Peyer's patch (tissue), 4 donors: ENCODE results near the gene TRIM26. TPM values are rescaled to one million over a fixed set of nuclear protein-coding genes. Genes with fewer than 3 reads are reported as not detected.

Experiments
- DNase-seq, 3 donors: peaks; one replicate each; pipeline ENCODE4 v3.0.0-alpha.2; 2017 to 2019
- H3K27ac ChIP-seq, 4 donors: fragments of 200-600 bp; sonication (generic); one replicate each; pipeline ENCODE4 v1.5.1; 2016 to 2019
- H3K27me3 ChIP-seq, 2 donors: fragments of 200-600 bp; sonication (generic); one replicate each; pipeline ENCODE4 v1.5.1; 2019
- H3K36me3 ChIP-seq, 3 donors: fragments of 200-600 bp; sonication (generic); one replicate each; pipeline ENCODE4 v1.5.1; 2016 to 2019
- H3K4me1 ChIP-seq, 4 donors: fragments of 200-600 bp; sonication (generic); one replicate each; pipeline ENCODE4 v1.5.1; 2016 to 2019
- H3K4me3 ChIP-seq, 4 donors: fragments of 200-600 bp; sonication (generic); 1 replicate in 3 of 4; 2 replicates in 1 of 4; pipeline ENCODE4 v1.5.1; 2016 to 2019; ENCODE audit warnings: mild to moderate bottlenecking in 1 of 4
- H3K9me3 ChIP-seq, 4 donors: fragments of 200-600 bp; sonication (generic); one replicate each; pipeline ENCODE4 v1.5.1; 2016 to 2019; ENCODE audit warnings: mild to moderate bottlenecking in 1 of 4
- POLR2A ChIP-seq, 2 donors: fragments of 450-650 bp; IDR thresholded peaks; one replicate each; pipeline ENCODE4 v1.5.1; 2017; ENCODE audit warnings: antibody characterized with exemption in 2 of 2, mild to moderate bottlenecking in 2 of 2, moderate library complexity in 2 of 2
- total RNA-seq, 4 donors: library from RNA; depleted of rRNA; stranded (reverse); fragments of >200 nt; gene quantifications; one replicate each; pipeline ENCODE4 v1.1.0, GENCODE V29; 2016
- TF ChIP-seq, protein P1 (sequence below), 6 experiments: fragments of 450-650 bp in 4 of 6; fragments of 200-600 bp in 2 of 6; sonication (generic) in 1 of 6; IDR thresholded peaks; one replicate each; pipeline ENCODE4 v1.5.1; 2017 to 2019; ENCODE audit warnings: antibody characterized with exemption in 6 of 6, mild to moderate bottlenecking in 3 of 6, moderate library complexity in 1 of 6

The TRIM26 gene
- total RNA-seq, 4 donors from 2014 or later = 65.9 to 175 (median 90.5) TPM

DNA sequence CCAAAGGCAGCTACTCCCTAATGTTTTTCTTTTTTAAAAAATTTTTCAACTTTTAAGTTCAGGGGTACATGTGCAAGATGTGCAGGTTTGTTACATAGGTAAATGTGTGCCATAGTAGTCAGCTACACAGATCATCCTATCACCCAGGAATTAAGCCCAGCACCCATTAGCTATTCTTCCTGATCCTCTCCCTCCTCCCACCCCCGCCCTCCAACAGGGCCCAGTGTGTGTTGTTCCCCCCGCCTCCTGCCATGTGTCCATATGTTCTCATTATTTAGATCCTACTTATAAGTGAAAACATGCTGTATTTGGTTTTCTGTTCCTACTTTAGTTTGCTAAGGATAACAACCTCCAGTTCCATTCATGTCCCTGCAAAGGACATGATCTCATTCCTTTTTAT, 37.4 kb downstream of the TRIM26 start:
- TF ChIP-seq, protein P1, sequence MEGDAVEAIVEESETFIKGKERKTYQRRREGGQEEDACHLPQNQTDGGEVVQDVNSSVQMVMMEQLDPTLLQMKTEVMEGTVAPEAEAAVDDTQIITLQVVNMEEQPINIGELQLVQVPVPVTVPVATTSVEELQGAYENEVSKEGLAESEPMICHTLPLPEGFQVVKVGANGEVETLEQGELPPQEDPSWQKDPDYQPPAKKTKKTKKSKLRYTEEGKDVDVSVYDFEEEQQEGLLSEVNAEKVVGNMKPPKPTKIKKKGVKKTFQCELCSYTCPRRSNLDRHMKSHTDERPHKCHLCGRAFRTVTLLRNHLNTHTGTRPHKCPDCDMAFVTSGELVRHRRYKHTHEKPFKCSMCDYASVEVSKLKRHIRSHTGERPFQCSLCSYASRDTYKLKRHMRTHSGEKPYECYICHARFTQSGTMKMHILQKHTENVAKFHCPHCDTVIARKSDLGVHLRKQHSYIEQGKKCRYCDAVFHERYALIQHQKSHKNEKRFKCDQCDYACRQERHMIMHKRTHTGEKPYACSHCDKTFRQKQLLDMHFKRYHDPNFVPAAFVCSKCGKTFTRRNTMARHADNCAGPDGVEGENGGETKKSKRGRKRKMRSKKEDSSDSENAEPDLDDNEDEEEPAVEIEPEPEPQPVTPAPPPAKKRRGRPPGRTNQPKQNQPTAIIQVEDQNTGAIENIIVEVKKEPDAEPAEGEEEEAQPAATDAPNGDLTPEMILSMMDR (IDR thresholded peaks at IDR 0.05) = no peak
- TF ChIP-seq POLR2A (IDR thresholded peaks at IDR 0.05) = no peak
- Histone ChIP-seq H3K36me3 (no peaks in the 10 kb centered on the region), H3K27ac (no peak overlapping the region), H3K4me3 (no peak overlapping the region), H3K9me3 (no peaks in the 10 kb centered on the region), H3K4me1 (peaks cover 0 to 9% (median 0%) of the 10 kb centered on the region in 4 donors), H3K27me3 (no peaks in the 10 kb centered on the region)
- no peak for DNase-seq

DNA sequence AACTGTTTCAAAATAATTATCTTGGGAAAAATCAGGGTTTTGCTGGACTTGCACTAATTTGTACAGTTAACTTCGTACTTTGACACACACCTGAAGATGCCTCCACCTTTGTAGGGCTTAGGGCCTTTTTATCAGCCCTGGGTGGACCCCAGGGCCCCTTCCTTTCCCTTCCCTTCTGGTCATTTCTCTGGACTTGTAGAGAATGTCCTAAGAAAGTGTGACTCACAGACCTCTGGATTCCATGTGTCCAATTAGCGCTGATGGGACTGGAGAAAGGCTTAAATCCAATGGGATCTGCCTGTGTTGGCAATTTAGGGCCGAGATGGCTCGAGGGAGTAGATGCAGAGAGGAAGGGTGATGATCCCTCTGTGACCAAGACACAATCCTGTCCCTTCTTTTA, 40.5 kb downstream of the TRIM26 start:
- peaks cover 0 to 9% (median 0%) of the 10 kb centered on the region in 4 donors for H3K4me1 ChIP-seq
- no peak overlapping the region for H3K27ac ChIP-seq
- no peak for DNase-seq
- peaks cover 0 to 10% (median 0%) of the 10 kb centered on the region in 3 donors for H3K36me3 ChIP-seq
- TF ChIP-seq POLR2A (IDR thresholded peaks at IDR 0.05) = no peak
- TF ChIP-seq, protein P1 (IDR thresholded peaks at IDR 0.05) = no peak
- H3K4me3 ChIP-seq = no peak overlapping the region
- H3K9me3 ChIP-seq = no peaks in the 10 kb centered on the region
- no peaks in the 10 kb centered on the region for H3K27me3 ChIP-seq

DNA sequence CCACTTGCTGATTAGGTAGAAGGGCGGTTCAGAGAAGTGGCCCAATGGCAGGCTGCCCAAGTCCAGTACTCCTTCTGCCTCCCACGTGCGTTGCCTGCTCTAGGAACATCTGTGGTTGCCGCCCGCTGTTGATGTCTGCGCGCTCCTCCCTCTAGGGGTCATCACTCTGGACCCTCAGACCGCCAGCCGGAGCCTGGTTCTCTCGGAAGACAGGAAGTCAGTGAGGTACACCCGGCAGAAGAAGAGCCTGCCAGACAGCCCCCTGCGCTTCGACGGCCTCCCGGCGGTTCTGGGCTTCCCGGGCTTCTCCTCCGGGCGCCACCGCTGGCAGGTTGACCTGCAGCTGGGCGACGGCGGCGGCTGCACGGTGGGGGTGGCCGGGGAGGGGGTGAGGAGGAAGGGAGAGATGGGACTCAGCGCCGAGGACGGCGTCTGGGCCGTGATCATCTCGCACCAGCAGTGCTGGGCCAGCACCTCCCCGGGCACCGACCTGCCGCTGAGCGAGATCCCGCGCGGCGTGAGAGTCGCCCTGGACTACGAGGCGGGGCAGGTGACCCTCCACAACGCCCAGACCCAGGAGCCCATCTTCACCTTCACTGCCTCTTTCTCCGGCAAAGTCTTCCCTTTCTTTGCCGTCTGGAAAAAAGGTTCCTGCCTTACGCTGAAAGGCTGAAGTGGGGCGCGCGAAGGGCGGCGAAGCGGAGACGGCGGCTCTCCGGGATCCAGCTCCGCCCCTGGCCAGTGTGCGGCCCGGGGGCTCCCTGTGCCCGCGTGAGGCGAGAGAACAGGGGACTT, 41.3 kb downstream of the TRIM26 start:
- Histone ChIP-seq H3K27ac (no peak overlapping the region), H3K9me3 (no peaks in the 10 kb centered on the region), H3K36me3 (peaks cover 0 to 18% (median 0%) of the 10 kb centered on the region in 3 donors), H3K4me1 (peaks cover 0 to 9% (median 0%) of the 10 kb centered on the region in 4 donors), H3K4me3 (peak overlapping the region in 3 of 4 donors; percentile 8 to 15 (median 10)), H3K27me3 (no peaks in the 10 kb centered on the region)
- no peak for DNase-seq
- TF ChIP-seq, protein P1 (IDR thresholded peaks at IDR 0.05) = no peak
- no peak for TF ChIP-seq POLR2A (IDR thresholded peaks at IDR 0.05)

DNA sequence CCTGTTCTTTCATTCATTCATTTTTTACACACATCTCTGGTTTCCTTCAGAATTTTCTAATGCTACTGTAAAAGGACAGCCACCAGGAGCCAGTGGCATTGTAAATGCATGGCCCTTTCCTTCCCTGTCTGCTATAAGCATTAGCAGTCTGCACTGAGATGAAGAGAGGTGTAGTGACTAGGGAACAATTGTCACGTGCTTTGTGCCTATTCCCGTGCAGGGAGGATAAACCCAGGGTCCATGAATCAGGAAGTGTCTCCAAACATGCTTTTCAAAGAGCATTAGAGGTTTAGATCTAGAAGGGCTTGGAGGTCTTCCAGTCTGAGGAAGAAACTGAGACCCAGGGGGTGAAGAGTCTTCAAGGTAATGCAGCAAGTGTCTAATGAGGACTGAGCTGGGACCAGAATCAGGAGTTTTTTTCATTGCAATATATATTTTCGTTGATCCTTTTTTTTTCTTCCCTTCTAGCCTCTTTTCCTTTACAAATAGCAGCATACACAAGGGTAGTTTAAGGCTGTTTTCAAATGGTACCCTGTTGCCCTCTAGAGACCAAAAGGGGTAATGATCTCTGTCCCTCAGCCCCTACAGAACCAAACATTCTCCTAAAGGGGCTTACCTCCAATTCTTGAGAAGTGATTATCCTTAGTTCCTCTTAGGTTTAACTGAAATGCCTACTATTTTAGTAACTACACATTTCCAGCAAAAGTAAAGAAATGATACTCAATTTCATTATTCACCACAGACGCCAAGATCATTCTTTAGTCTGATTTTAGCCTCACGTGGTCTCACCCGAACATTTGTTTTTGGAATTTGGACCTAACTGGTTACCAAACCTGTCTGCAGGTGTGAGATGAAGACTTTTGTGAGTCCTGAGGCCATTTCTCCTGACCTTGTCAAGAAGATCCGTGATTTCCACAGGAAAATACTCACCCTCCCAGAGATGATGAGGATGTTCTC, 43.3 kb downstream of the TRIM26 start:
- Histone ChIP-seq H3K36me3 (peaks cover 0 to 18% (median 0%) of the 10 kb centered on the region in 3 donors), H3K27me3 (no peaks in the 10 kb centered on the region), H3K4me1 (peaks cover 0 to 9% (median 0%) of the 10 kb centered on the region in 4 donors), H3K9me3 (no peaks in the 10 kb centered on the region), H3K4me3 (no peak overlapping the region), H3K27ac (no peak overlapping the region)
- no peak for DNase-seq
- no peak for TF ChIP-seq POLR2A (IDR thresholded peaks at IDR 0.05)
- TF ChIP-seq, protein P1 (IDR thresholded peaks at IDR 0.05) = peak; percentile 31 to 88 (median 76)

DNA sequence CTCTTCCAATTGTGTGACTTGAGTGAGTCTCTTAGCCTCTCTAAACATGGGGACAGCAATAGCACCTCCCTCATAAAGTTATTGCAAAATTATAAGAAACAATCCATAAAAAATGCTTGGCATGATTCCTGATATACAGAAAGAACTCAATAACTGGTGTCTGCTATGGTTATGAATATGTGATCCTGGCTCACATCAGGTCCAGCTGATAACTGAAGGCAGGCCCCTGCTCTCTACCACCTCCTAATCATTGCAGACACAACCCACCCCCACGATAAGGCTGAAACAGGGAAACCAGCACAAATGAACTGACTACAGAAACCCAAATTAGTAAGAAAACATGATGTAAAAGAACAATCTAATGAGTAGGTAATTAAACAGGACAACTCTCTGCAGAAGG, 44.5 kb downstream of the TRIM26 start:
- DNase-seq = no peak
- Histone ChIP-seq H3K27me3 (no peaks in the 10 kb centered on the region), H3K4me3 (no peak overlapping the region), H3K27ac (no peak overlapping the region), H3K36me3 (peaks cover 0 to 18% (median 0%) of the 10 kb centered on the region in 3 donors), H3K9me3 (no peaks in the 10 kb centered on the region), H3K4me1 (peaks cover 0 to 9% (median 0%) of the 10 kb centered on the region in 4 donors)
- TF ChIP-seq, protein P1 (IDR thresholded peaks at IDR 0.05) = no peak
- no peak for TF ChIP-seq POLR2A (IDR thresholded peaks at IDR 0.05)
